MV-4-11 (cell line): Measurements from ENCODE around the gene PA2G4.
A peak's percentile ranks its signal among the peaks of the same experiment; 100 is the strongest.

Experiments
- DNase-seq: peaks from one replicate; lab custom pipeline; 2025; lab: John Stamatoyannopoulos, UW

PA2G4 gene

GRCh38 chr12:56126732-56127239 is 22.4 kb downstream of the PA2G4 start:
- peak; percentile 92 for DNase-seq

GRCh38 chr12:56127485-56127887 is 23.1 kb downstream of the PA2G4 start:
- no peak for DNase-seq

- DNase-seq: peak; percentile 100
Observed at GRCh38 chr12:56127888-56128669, 23.7 kb downstream of the PA2G4 start, which contains the start of gene ESYT1. Gene ESYT1 (plus strand): TSS chr12:56128267. CDS start chr12:56128320, 53 bp downstream.

- DNase-seq: no peak
Observed at GRCh38 chr12:56128670-56129205, 24.4 kb downstream of the PA2G4 start.

- peak; percentile 64 for DNase-seq
Observed at GRCh38 chr12:56129206-56129941, 25.0 kb downstream of the PA2G4 start.

GRCh38 chr12:56129942-56130495 is 25.7 kb downstream of the PA2G4 start:
- no peak for DNase-seq

- DNase-seq: no peak
Observed at GRCh38 chr12:56130876-56131275, 26.5 kb downstream of the PA2G4 start.

- no peak for DNase-seq
Observed at GRCh38 chr12:56134897-56135296, 30.5 kb downstream of the PA2G4 start.

- no peak for DNase-seq
Observed at GRCh38 chr12:56137853-56138571, 33.7 kb downstream of the PA2G4 start.

- DNase-seq: peak; percentile 34
Observed at GRCh38 chr12:56141946-56142784, 37.8 kb downstream of the PA2G4 start.

- no peak for DNase-seq
Observed at GRCh38 chr12:56143217-56143616, 38.9 kb downstream of the PA2G4 start.

- DNase-seq: no peak
Observed at GRCh38 chr12:56143870-56144269, 39.5 kb downstream of the PA2G4 start.

GRCh38 chr12:56145217-56145616 is 40.9 kb downstream of the PA2G4 start:
- no peak for DNase-seq

GRCh38 chr12:56146492-56147460 is 42.4 kb downstream of the PA2G4 start:
- no peak for DNase-seq

- DNase-seq: peak; percentile 52
Observed at GRCh38 chr12:56150563-56150962, 46.2 kb downstream of the PA2G4 start.

- peak; percentile 56 for DNase-seq
Observed at GRCh38 chr12:56151672-56152131, 47.3 kb downstream of the PA2G4 start.

GRCh38 chr12:56152132-56152755 is 47.9 kb downstream of the PA2G4 start, which contains the start of gene MYL6B:
Gene MYL6B (plus strand): TSS chr12:56152587. CDS start chr12:56153919, 1,332 bp downstream.
- peak; percentile 90 for DNase-seq

- no peak for DNase-seq
Observed at GRCh38 chr12:56152756-56153677, 48.7 kb downstream of the PA2G4 start.
